Cortex of kidney (tissue), 1 donor: ENCODE results near the gene FCSK.
A peak's percentile ranks its signal among the peaks of the same experiment; 100 is the strongest.

Source experiments
- DNase-seq: peaks from one replicate; lab custom pipeline; 2025; lab: John Stamatoyannopoulos, UW

FCSK gene

GRCh38 chr16:70480127-70481105 is 26.0 kb downstream of the FCSK start:
- DNase-seq: no peak

- DNase-seq: no peak
Measured at GRCh38 chr16:70481929-70482536, 27.6 kb downstream of the FCSK start.

- DNase-seq: no peak
Measured at GRCh38 chr16:70482624-70483023, 28.2 kb downstream of the FCSK start.

- DNase-seq: no peak
Measured at GRCh38 chr16:70483426-70483825, 29.0 kb downstream of the FCSK start.

GRCh38 chr16:70484867-70485266 is 30.5 kb downstream of the FCSK start:
- DNase-seq: no peak

GRCh38 chr16:70490261-70490660 is 35.9 kb downstream of the FCSK start:
- DNase-seq: no peak

GRCh38 chr16:70493802-70494201 is 39.4 kb downstream of the FCSK start:
- DNase-seq: no peak

GRCh38 chr16:70494202-70494770 is 39.9 kb downstream of the FCSK start:
- no peak for DNase-seq

GRCh38 chr16:70494777-70495176 is 40.4 kb downstream of the FCSK start:
- DNase-seq: no peak

GRCh38 chr16:70495425-70496182 is 41.2 kb downstream of the FCSK start:
- DNase-seq: no peak

GRCh38 chr16:70496513-70496912 is 42.1 kb downstream of the FCSK start:
- no peak for DNase-seq

GRCh38 chr16:70508752-70509151 is 54.4 kb downstream of the FCSK start:
- DNase-seq: no peak

- no peak for DNase-seq
Measured at GRCh38 chr16:70510216-70510615, 55.8 kb downstream of the FCSK start.

- DNase-seq: no peak
Measured at GRCh38 chr16:70511833-70512232, 57.4 kb downstream of the FCSK start.

- DNase-seq: no peak
Measured at GRCh38 chr16:70512456-70512855, 58.1 kb downstream of the FCSK start.

GRCh38 chr16:70520612-70521297 is 66.4 kb downstream of the FCSK start:
- DNase-seq: no peak

GRCh38 chr16:70522216-70523075 is 68.1 kb downstream of the FCSK start:
- no peak for DNase-seq

- DNase-seq: peak; percentile 24
Measured at GRCh38 chr16:70523076-70523742, 68.8 kb downstream of the FCSK start, which contains the start of gene COG4. TSS of gene COG4 (minus strand) at chr16:70523554. CDS start at chr16:70523543, 11 bp downstream.

- DNase-seq: no peak
Measured at GRCh38 chr16:70523743-70524398, 69.5 kb downstream of the FCSK start, which contains the start of gene SF3B3. TSS of gene SF3B3 (plus strand) at chr16:70523816. CDS start at chr16:70526657, 2,841 bp downstream.
